SU-DHL-6 (cell line): ENCODE measurements around the gene CDK14.

ENCODE experiments used
- H2AFZ ChIP-seq: fragments of 200-600 bp; sonication (generic); 2 replicates; pipeline ENCODE4 v1.6.1; 2014; ENCODE audit warnings: low read depth, mild to moderate bottlenecking, moderate library complexity, mixed read lengths, antibody characterized with exemption, low read length; ENCODE audit not compliant: severe bottlenecking
- H3F3A ChIP-seq: fragments of 200-600 bp; shearing (Covaris generic); 2 replicates; pipeline ENCODE4 v1.6.0; 2016; ENCODE audit warnings: antibody characterized with exemption, mild to moderate bottlenecking; ENCODE audit not compliant: insufficient read depth
- H3K27ac ChIP-seq: fragments of 200-600 bp; sonication (generic); 2 replicates; pipeline ENCODE4 v1.5.1; 2016; ENCODE audit warnings: low read depth, mild to moderate bottlenecking, low read length, moderate library complexity, mixed read lengths
- H3K27me3 ChIP-seq: fragments of 200-600 bp; sonication (generic), shearing (Covaris generic); 2 replicates; pipeline ENCODE4 v1.6.0; 2014; ENCODE audit warnings: mild to moderate bottlenecking, low read length
- H3K36me3 ChIP-seq: fragments of 200-600 bp; sonication (generic); 2 replicates; pipeline ENCODE4 v1.6.1; 2014; ENCODE audit warnings: mild to moderate bottlenecking, low read length, mixed read lengths
- H3K4me2 ChIP-seq: fragments of 300-600, 200-600 bp; shearing (Covaris generic), sonication (generic); 2 replicates; pipeline ENCODE4 v1.6.0; 2014; ENCODE audit warnings: low read length, low read depth, mild to moderate bottlenecking; ENCODE audit not compliant: poor library complexity, severe bottlenecking
- H3K4me3 ChIP-seq: fragments of 200-600 bp; sonication (generic); 2 replicates; pipeline ENCODE4 v1.5.1; 2014; ENCODE audit warnings: antibody characterized with exemption, low read length, mild to moderate bottlenecking, mixed read lengths; ENCODE audit not compliant: insufficient read depth, poor library complexity, severe bottlenecking
- H3K79me2 ChIP-seq: fragments of 200-600 bp; sonication (generic); 2 replicates; pipeline ENCODE4 v1.6.1; 2014; ENCODE audit warnings: mild to moderate bottlenecking, low read length, moderate library complexity; ENCODE audit not compliant: insufficient read depth
- H3K9ac ChIP-seq: fragments of 200-600 bp; sonication (generic); 2 replicates; pipeline ENCODE4 v1.7.0; 2014; ENCODE audit warnings: mild to moderate bottlenecking, low read length
- H3K9me2 ChIP-seq: fragments of 200-600 bp; sonication (generic); replicated peaks from 2 replicates; pipeline ENCODE4 v1.6.1; 2014; ENCODE audit warnings: low read length; ENCODE audit not compliant: insufficient read depth
- H3K9me3 ChIP-seq: fragments of 200-600 bp; sonication (generic); 2 replicates; pipeline ENCODE4 v1.6.1; 2014; ENCODE audit warnings: low read length, mixed read lengths; ENCODE audit not compliant: insufficient read depth
- H4K20me1 ChIP-seq: fragments of 200-600 bp; sonication (generic); 2 replicates; pipeline ENCODE4 v1.6.1; 2014; ENCODE audit warnings: low read depth, mild to moderate bottlenecking, antibody characterized with exemption, low read length, moderate library complexity, mixed read lengths
- EZH2phosphoT487 ChIP-seq: fragments of 200-600 bp; sonication (generic), shearing (Covaris generic); conservative IDR thresholded peaks from 2 replicates; pipeline ENCODE4 v1.6.1; 2018; ENCODE audit warnings: mild to moderate bottlenecking, antibody characterized with exemption, low read length, moderate library complexity, mixed read lengths
- TF ChIP-seq, protein P1 (sequence below): fragments of 200-600 bp; sonication (generic); IDR thresholded peaks from one replicate; pipeline ENCODE4 v1.5.1; 2017; ENCODE audit warnings: antibody characterized with exemption, mild to moderate bottlenecking, low read length, moderate library complexity; ENCODE audit not compliant: insufficient read depth, poor library complexity, severe bottlenecking

CDK14 gene

DNA sequence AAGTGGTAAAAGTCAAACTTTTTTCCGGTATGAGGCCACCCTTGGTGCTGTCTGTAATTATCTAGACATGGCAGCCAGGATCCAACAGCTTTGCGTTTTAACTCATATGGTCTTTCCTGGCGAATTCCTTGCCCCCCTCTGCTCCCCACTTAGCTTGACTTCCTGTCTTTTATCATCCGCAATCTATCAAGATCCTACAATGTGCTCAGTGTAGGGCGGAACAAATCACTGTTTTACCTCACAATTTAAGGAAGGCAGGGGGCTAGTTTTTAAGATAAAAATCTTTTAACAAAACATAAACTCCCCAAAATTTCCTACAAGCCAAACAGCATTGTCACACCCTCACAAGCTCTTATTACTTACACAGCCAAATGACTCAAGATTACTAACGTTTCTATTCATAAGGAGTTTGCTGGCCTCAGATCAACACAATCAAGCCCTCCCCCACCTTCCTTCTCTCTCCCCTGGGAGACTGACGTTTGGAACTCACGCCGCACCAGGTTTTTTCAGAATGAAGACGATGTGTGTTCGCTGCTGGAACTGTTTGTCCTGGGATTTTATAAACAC lies 1.3 kb upstream of the CDK14 start:
- Histone ChIP-seq H3K9ac (no peak overlapping the region), H3K27ac (no peak overlapping the region)

GRCh38 chr7:90595342-90595800 lies 750 bp upstream of the CDK14 start:
- no peak for TF ChIP-seq EZH2phosphoT487
- TF ChIP-seq, protein P1, sequence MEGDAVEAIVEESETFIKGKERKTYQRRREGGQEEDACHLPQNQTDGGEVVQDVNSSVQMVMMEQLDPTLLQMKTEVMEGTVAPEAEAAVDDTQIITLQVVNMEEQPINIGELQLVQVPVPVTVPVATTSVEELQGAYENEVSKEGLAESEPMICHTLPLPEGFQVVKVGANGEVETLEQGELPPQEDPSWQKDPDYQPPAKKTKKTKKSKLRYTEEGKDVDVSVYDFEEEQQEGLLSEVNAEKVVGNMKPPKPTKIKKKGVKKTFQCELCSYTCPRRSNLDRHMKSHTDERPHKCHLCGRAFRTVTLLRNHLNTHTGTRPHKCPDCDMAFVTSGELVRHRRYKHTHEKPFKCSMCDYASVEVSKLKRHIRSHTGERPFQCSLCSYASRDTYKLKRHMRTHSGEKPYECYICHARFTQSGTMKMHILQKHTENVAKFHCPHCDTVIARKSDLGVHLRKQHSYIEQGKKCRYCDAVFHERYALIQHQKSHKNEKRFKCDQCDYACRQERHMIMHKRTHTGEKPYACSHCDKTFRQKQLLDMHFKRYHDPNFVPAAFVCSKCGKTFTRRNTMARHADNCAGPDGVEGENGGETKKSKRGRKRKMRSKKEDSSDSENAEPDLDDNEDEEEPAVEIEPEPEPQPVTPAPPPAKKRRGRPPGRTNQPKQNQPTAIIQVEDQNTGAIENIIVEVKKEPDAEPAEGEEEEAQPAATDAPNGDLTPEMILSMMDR = no peak
- Histone ChIP-seq H4K20me1 (no peaks in the 10 kb centered on the region), H3K4me3 (peak overlapping the region; percentile 67), H3K79me2 (no peaks in the 10 kb centered on the region), H3K36me3 (no peaks in the 10 kb centered on the region), H2AFZ (peak overlapping the region; percentile 2), H3K9ac (peak overlapping the region; percentile 63; the same call in 1 of the 2 replicates), H3K9me2 (no peaks in the 10 kb centered on the region), H3K27me3 (no peaks in the 10 kb centered on the region), H3K4me2 (peak overlapping the region; percentile 73), H3K9me3 (no peaks in the 10 kb centered on the region), H3K27ac (no peak overlapping the region), H3F3A (peaks cover 15% of the 10 kb centered on the region)

More for the DNA sequence above, 1.3 kb upstream of the CDK14 start:
- Histone ChIP-seq H4K20me1 (no peaks in the 10 kb centered on the region), H3K4me3 (no peak overlapping the region), H3K9me2 (no peaks in the 10 kb centered on the region), H3K4me2 (no peak overlapping the region), H3K9me3 (no peaks in the 10 kb centered on the region), H3F3A (peaks cover 15% of the 10 kb centered on the region), H2AFZ (no peak overlapping the region), H3K36me3 (no peaks in the 10 kb centered on the region), H3K79me2 (no peaks in the 10 kb centered on the region), H3K27me3 (no peaks in the 10 kb centered on the region)
- TF ChIP-seq EZH2phosphoT487 = no peak
- TF ChIP-seq, protein P1 = no peak

- Histone ChIP-seq H3K36me3 (no peaks in the 10 kb centered on the region), H3K4me2 (peak overlapping the region; percentile 73), H3K79me2 (no peaks in the 10 kb centered on the region), H3K9ac (peak overlapping the region; percentile 63), H4K20me1 (no peaks in the 10 kb centered on the region), H2AFZ (peak overlapping the region; percentile 98), H3K4me3 (peak overlapping the region; percentile 67), H3F3A (peaks cover 15% of the 10 kb centered on the region), H3K9me3 (no peaks in the 10 kb centered on the region), H3K9me2 (no peaks in the 10 kb centered on the region), H3K27ac (no peak overlapping the region), H3K27me3 (no peaks in the 10 kb centered on the region)
- TF ChIP-seq EZH2phosphoT487 = no peak
- TF ChIP-seq, protein P1 = peak; percentile 16
Observed at GRCh38 chr7:90596671-90597562, 796 bp downstream of the CDK14 start.
